ENCODE data around the gene TSC22D1.
A peak's percentile ranks its signal among the peaks of the same experiment; 100 is the strongest.

Gene TSC22D1

GRCh38 chr13:44448373-44448772 is 127.8 kb downstream of the TSC22D1 start:
- no peak for DNase-seq (ENCODE audit: low spot score)
- in situ Hi-C loops (cut with MboI; ENCODE audit: low sequenced_read_pairs, unreplicated experiment) = no loop called here
- no peak for TF ChIP-seq CTCF (IDR thresholded peaks at IDR 0.05; ENCODE audit: borderline replicate concordance, control extremely low read depth, extremely low read depth, insufficient read depth, missing control alignments)

GRCh38 chr13:44447783-44448321 is 128.3 kb downstream of the TSC22D1 start:
- no peak for TF ChIP-seq CTCF (IDR thresholded peaks at IDR 0.05; ENCODE audit: borderline replicate concordance, control extremely low read depth, extremely low read depth, insufficient read depth, missing control alignments)
- DNase-seq (ENCODE audit: low spot score) = no peak
- in situ Hi-C loops (cut with MboI; ENCODE audit: low sequenced_read_pairs, unreplicated experiment) = no loop called here

- in situ Hi-C loops (cut with MboI; ENCODE audit: low sequenced_read_pairs, unreplicated experiment) = no loop called here
- no peak for TF ChIP-seq CTCF (IDR thresholded peaks at IDR 0.05; ENCODE audit: borderline replicate concordance, control extremely low read depth, extremely low read depth, insufficient read depth, missing control alignments)
- DNase-seq (ENCODE audit: low spot score) = no peak
These were observed 136.0 kb downstream of the TSC22D1 start for GRCh38 chr13:44440046-44440608.

GRCh38 chr13:44439452-44440024 is 136.6 kb downstream of the TSC22D1 start:
- in situ Hi-C loops (cut with MboI; ENCODE audit: low sequenced_read_pairs, unreplicated experiment) = loop anchor here (5.0 to 10.0 kb wide), 2 partner anchors 387 to 535 kb away; no protein-coding TSS in a partner anchor
- TF ChIP-seq CTCF (IDR thresholded peaks at IDR 0.05; ENCODE audit: borderline replicate concordance, control extremely low read depth, extremely low read depth, insufficient read depth, missing control alignments) = no peak
- no peak for DNase-seq (ENCODE audit: low spot score)

GRCh38 chr13:44438234-44438579 is 137.9 kb downstream of the TSC22D1 start:
- no peak for TF ChIP-seq CTCF (IDR thresholded peaks at IDR 0.05; ENCODE audit: borderline replicate concordance, control extremely low read depth, extremely low read depth, insufficient read depth, missing control alignments)
- DNase-seq (ENCODE audit: low spot score) = no peak
- in situ Hi-C loops (cut with MboI; ENCODE audit: low sequenced_read_pairs, unreplicated experiment) = loop anchor here (5.0 to 10.0 kb wide), 2 partner anchors 386 to 533 kb away; no protein-coding TSS in a partner anchor

- DNase-seq (ENCODE audit: low spot score) = peak; percentile 46
- TF ChIP-seq CTCF (IDR thresholded peaks at IDR 0.05; ENCODE audit: borderline replicate concordance, control extremely low read depth, extremely low read depth, insufficient read depth, missing control alignments) = no peak
- in situ Hi-C loops (cut with MboI; ENCODE audit: low sequenced_read_pairs, unreplicated experiment) = loop anchor here (5.0 to 10.0 kb wide), 2 partner anchors 385 to 533 kb away; no protein-coding TSS in a partner anchor
These were observed 138.5 kb downstream of the TSC22D1 start for GRCh38 chr13:44437356-44438233.

Measured in GM13976 (cell line).